RCC 7860 (cell line): ENCODE results near the gene SLC8A2.

Experiments
- DNase-seq: peaks from one replicate; pipeline ENCODE4 v3.0.0-alpha.2; 2015; ENCODE audit warnings: low spot score
- FAIRE-seq: peaks from 2 replicates; lab custom pipeline; 2012; peaks lifted over from hg19 to GRCh38; lab: Jason Lieb, UNC

Gene SLC8A2

GRCh38 chr19:47465957-47466356 is 5.7 kb downstream of the SLC8A2 start:
- DNase-seq: no peak
- FAIRE-seq: no peak

- DNase-seq: no peak
Observed at GRCh38 chr19:47464675-47465419, 6.8 kb downstream of the SLC8A2 start.

GRCh38 chr19:47461876-47462275 is 9.8 kb downstream of the SLC8A2 start:
- no peak for DNase-seq
- no peak for FAIRE-seq

More at GRCh38 chr19:47464675-47465419, 6.8 kb downstream of the SLC8A2 start:
- FAIRE-seq: no peak

GRCh38 chr19:47459477-47459876 is 12.2 kb downstream of the SLC8A2 start:
- DNase-seq: no peak
- FAIRE-seq: no peak

GRCh38 chr19:47458672-47459071 is 13.0 kb downstream of the SLC8A2 start:
- DNase-seq (no peak), FAIRE-seq (no peak)

- DNase-seq (no peak), FAIRE-seq (no peak)
Observed at GRCh38 chr19:47456721-47457474, 14.8 kb downstream of the SLC8A2 start.

- no peak for FAIRE-seq
- no peak for DNase-seq
Observed at GRCh38 chr19:47450478-47450877, 21.2 kb downstream of the SLC8A2 start.

- no peak for FAIRE-seq
Observed at GRCh38 chr19:47448360-47448727, 23.3 kb downstream of the SLC8A2 start.

GRCh38 chr19:47447470-47448359 is 24.0 kb downstream of the SLC8A2 start:
- FAIRE-seq (no peak), DNase-seq (no peak)

More at GRCh38 chr19:47448360-47448727, 23.3 kb downstream of the SLC8A2 start:
- DNase-seq: no peak

- DNase-seq: no peak
- no peak for FAIRE-seq
Observed at GRCh38 chr19:47446534-47447469, 24.9 kb downstream of the SLC8A2 start.

GRCh38 chr19:47445937-47446402 is 25.7 kb downstream of the SLC8A2 start:
- FAIRE-seq: no peak
- DNase-seq: no peak

- DNase-seq (no peak), FAIRE-seq (no peak)
Observed at GRCh38 chr19:47445527-47445926, 26.2 kb downstream of the SLC8A2 start.

- FAIRE-seq (no peak), DNase-seq (no peak)
Observed at GRCh38 chr19:47444388-47444821, 27.3 kb downstream of the SLC8A2 start.

GRCh38 chr19:47443331-47443730 is 28.4 kb downstream of the SLC8A2 start:
- DNase-seq (no peak), FAIRE-seq (no peak)

- no peak for FAIRE-seq
- DNase-seq: no peak
Observed at GRCh38 chr19:47438793-47439220, 32.9 kb downstream of the SLC8A2 start.

- no peak for FAIRE-seq
- no peak for DNase-seq
Observed at GRCh38 chr19:47437500-47437899, 34.2 kb downstream of the SLC8A2 start.

GRCh38 chr19:47436712-47437401 is 34.8 kb downstream of the SLC8A2 start:
- DNase-seq (peak; percentile 35), FAIRE-seq (no peak)

- FAIRE-seq (no peak), DNase-seq (no peak)
Observed at GRCh38 chr19:47435883-47436417, 35.7 kb downstream of the SLC8A2 start.

- no peak for FAIRE-seq
- no peak for DNase-seq
Observed at GRCh38 chr19:47435196-47435595, 36.5 kb downstream of the SLC8A2 start.
